SKM-1 (cell line): Measurements from ENCODE around the gene ABCC10.
"Not testable (repeated sequence)": the region's sequence is repeated elsewhere in the genome, so short reads cannot be mapped to it uniquely, and the experiment has no call there.

Experiments
- DNase-seq: peaks from one replicate; lab custom pipeline; 2025; ENCODE audit not compliant: unreplicated experiment; lab: John Stamatoyannopoulos, UW

The ABCC10 gene

DNA sequence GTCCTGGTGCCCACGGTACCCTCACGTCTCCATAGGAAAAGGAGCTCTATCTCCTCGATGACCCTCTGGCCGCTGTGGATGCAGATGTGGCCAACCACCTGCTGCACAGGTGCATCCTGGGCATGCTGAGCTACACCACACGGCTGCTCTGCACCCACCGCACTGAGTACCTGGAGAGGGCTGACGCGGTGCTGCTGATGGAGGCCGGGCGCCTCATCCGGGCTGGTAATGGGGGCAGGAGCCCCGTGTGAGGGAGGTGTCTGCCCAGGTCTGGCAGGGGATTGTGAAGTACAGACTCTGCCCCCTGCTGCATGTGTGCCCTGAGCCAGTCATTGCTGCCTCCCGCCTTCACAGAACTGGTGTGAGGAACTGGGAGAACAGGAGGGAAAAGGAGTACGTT is 15.6 kb downstream of the ABCC10 start:
- DNase-seq: no peak

DNA sequence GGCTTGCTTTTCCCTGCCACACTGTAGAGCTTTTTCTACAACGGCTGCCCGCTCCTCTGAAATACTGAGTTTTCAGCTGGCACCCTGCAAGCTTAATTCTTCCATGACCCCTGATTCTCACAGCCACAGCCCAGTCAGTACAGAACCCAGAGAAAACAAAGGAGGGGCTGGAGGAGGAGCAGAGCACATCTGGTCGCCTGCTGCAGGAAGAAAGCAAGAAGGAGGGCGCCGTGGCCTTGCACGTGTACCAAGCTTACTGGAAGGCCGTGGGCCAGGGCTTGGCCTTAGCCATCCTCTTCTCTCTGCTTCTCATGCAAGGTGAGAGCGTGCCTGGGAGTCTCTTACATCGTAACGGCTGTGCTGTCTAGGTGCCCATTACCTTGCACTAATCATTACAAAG is 16.7 kb downstream of the ABCC10 start:
- DNase-seq: no peak

DNA sequence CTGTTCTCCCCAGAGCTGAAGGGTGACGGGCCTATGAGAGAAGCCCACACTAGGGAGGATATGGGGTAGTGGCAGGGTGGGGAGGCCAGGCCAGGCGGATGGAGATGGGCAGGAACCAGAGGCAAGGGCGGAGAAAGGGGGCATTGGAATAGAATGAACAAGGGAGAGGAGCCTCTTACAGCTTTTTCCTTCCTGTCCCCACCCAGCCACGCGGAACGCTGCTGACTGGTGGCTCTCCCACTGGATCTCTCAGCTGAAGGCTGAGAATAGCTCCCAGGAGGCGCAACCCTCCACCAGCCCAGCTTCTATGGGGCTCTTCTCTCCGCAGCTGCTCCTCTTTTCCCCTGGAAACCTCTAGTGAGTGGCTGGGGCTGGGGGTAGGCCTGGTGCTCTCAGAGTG is 17.2 kb downstream of the ABCC10 start:
- DNase-seq: no peak

DNA sequence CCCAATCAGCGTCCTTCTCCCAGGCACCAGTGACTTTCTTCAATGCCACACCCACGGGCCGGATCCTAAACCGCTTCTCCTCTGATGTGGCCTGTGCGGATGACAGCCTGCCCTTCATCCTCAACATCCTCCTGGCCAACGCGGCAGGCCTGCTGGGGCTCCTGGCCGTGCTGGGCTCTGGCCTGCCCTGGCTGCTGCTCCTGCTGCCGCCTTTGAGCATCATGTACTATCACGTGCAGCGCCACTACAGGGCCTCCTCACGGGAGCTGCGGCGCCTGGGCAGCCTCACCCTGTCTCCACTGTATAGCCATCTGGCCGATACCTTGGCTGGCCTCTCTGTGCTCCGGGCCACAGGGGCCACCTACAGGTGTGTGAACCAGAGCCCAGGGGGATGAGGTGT is 18.2 kb downstream of the ABCC10 start:
- no peak for DNase-seq

DNA sequence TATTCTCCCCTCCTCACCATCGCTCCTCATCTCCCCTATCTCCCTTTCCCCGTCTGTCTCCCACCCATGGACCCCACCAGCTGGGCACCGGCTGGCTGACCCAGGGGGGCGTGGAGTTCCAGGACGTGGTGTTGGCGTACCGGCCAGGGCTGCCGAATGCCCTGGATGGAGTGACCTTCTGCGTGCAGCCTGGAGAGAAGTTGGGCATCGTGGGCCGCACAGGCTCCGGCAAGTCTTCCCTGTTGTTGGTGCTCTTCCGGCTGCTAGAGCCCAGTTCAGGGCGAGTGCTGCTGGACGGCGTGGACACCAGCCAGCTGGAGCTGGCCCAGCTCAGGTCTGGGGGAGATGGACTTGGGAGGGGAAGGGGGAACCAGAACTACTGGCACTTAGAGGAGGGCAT is 20.3 kb downstream of the ABCC10 start:
- DNase-seq: no peak

DNA sequence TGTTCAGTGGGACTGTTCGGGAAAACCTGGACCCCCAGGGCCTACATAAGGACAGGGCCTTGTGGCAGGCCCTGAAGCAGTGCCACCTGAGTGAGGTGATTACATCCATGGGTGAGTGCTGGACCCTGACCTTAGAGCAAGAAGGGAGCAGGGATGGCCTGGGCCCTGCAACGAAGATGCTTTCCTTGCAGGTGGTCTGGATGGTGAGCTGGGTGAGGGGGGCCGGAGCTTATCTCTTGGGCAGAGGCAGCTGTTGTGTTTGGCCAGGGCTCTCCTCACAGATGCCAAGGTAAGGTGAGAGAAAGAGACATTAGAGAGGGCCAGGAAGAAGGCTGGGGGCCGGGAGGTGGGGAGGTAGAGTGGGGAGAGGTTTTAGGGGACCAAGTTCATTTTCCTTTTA is 21.6 kb downstream of the ABCC10 start:
- no peak for DNase-seq

DNA sequence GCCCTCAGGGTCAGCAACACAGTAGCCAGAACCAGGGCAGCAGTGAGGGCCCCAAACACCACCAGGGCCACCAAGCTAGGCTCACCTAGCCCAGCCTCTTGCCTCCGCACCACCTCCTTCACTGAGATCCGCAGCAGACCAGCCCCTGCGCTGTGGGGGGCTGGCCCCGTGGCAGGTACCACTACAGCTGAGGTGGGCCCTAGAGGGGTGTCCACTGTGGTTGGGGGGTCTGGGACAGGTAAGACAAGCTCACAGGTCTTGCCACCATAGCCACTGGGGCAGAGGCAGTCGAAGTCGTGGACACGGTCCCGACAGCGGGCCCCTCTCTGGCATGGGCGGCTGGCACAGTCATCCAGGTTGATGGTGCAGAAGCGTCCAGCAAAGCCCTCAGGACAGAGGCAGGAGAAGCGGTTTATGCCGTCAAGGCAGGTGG is 23.4 kb downstream of the ABCC10 start:
- DNase-seq: no peak

DNA sequence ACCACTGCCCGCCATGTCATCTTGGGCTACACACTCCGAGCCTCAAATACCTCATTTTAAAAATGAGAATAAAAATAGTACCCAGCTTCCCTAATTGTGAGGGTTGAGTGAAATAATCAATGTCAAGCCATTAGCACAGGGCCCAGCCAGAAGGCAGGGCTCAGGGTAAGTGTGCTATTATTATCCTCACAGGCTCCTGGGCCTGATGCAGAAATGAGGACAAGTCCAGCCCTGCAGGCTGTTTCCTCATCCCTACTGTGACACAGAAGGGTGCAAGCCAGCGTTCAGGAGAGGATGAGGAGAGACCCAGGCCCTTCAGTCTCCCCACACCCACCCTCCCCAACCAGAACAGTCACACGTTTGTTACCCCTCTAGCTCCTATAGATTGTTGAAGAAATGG is 24.0 kb downstream of the ABCC10 start:
- DNase-seq: no peak

DNA sequence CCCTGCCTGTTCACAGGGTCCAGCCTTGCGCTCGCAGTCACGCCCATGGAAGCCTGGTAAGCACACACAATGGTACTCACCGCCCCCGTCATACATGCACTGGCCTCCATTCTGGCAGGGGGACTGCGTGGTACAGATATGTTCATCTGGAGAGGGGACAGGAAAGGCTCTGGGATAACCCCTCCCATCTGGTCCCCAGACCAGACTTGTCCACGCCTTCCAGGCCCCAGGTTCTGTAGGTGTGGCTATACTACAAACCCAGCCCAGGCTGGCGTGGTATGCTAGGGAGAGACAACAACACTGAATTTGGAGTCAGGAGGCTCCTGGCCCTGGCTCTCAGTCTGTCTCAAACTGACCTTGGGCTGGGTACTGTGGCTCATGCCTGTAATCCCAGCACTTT is 24.6 kb downstream of the ABCC10 start:
- DNase-seq: no peak

DNA sequence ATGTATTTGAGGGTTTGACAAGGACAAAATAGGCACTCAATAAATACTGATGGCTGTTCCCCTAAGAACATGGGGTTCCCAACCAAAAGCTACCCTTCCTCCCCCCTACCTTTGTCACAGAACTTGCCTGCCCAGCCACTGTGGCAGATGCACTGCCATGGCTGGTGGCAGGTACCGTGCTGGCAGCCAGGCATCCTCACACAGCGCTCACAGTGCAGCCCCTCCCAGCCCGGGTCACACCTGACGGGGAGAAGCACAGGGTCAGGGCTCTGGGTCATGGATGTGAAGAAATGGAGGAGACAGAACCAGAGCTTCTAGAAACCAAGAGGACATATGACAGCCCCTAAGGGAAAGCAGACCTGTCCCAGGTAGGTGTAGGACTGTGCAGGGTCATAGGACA is 25.6 kb downstream of the ABCC10 start:
- no peak for DNase-seq

DNA sequence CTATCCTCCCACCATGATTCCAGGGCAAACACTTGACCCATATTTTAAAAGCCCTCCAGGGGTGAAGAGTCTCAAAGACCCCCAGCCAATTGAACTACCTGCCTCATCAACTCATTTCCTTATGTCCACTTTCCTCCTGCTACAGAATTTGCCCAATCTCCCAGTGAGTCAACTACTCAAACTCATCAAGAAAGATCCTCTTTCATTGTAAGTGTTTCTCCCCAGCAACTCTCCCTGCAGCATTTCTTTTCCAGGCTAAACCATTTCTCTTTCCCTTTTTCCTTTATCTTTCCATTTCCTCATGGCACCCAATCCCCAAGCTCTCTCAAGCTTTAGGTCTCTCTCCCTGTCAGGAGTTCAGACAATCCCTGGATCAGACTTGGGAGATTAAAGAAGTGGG is 26.5 kb downstream of the ABCC10 start:
- no peak for DNase-seq

DNA sequence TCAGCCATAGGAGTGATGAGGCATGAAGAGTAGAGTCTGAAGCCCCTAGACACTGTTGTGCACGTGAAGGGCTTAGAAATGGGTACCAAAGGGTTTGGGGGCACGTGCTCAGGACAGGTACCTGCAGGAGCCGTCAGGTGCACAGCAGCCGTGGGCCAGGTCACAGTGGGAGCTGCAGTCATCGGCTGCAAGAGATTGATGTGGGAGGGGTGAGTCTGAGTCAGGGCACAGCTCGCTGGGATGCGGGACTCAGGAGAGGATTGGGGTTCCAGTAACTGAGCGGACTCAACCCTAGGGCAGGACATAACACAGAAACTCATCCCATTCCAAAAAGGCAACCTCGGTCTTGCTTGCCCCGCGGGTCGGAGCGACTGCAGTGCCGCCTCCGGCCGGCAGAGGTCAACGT is 27.0 kb downstream of the ABCC10 start:
- no peak for DNase-seq

DNA sequence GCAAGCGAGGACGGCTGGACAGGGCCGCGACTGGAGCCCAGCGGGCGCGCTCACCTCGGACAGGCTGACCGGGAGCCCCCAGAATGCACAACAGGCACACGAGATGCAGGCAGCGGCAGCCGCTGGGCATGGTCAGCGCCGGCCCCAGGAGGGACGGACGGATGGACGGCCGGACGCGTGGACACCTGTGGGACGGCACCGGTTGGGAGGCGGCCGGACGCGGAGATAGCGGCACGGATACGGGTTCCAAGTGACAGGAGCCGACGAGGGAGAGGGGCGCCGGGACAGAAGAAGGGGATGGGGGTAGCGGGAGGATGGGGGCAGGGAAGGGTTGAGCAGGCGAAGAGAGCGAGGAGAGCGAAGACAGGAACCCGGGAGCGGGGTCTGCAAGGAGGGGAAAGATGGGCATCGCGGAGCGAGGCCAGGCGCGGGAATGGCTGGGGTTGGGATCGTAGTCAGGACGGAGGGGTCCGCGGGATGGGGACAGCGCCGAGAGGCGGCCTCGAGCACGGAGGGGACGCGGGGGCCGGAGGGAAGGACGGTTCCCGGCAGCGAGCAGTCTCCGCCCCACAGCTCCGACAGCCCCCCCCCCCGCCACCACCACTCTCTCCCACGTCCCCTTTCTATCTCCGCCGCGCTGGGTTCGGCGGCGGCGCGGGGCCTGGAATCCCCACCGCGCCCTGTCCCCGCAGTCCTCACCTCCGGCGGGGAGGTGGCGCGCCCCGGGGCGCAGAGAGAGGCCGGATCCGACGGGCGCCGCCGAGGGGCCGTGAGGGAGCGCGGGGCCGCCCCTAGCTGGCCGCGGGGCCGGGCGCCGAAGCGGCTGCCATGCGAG is 27.6 kb downstream of the ABCC10 start:
- peak; percentile 33 for DNase-seq

DNA sequence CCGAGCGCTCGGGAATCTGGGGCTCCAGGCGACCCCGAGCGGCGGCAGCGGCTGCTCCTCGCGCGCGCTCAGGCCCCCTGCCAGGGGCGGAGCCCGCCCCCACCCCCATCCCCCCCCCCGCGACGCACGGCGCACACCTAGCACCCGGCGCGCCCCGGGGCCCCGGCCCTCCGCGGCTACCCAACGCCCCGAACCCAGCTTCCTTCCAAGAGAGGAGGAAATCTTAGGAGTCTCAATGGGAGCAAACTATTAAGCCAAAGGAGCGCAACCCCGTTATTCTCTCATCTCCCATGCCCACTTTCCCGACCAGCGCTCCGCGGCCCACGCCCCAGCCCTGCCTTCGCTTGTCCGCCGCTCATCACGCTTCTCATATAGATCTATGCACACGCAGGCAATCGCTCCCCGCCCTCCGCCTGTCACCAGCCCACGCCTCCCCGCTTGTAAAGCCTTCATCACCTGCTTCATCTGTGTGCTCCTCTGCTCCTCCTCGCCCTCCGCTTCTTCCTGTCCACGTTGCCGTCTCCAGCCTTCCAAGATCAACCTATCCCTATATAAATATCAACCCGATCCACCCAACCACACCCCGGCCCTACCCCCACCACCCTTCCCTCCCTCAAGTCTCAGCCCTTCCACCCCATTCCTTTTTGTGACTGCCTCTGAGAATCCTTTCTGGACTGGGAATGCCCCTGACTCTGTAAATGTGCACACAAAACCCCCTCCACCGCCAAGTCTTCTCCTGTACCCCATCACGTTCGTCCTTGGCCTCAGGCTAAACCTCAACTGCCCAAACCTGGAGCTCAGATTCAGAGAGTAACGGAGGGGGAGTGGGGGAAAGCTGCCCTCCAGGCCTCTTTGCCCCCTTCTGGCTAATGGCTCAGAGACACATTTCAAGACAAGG is 28.4 kb downstream of the ABCC10 start, which contains the start of gene DLK2:
TSS of gene DLK2 (minus strand) at position 18 of the 898 bp plus-strand sequence. CDS start 723 bp downstream, outside the sequence.
- DNase-seq: no peak

DNA sequence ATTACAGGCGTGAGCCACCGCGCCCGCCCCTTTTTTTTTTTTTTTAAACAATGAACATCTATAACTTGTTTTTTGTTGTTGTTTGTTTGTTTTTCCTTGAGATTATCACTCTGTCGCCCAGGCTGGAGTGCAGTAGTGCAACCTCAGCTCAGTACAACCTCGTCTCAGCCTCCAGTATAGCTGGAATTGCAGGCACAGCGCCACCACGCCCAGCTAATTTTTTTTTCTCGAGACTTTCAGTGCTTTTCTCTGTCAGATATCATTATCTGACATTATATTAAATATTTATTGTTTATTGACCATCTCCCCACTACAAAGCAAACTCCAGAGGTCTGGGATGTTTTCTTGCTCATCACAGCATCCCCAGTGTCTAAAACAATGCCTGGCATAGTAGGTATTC is 30.3 kb downstream of the ABCC10 start:
- no peak for DNase-seq

DNA sequence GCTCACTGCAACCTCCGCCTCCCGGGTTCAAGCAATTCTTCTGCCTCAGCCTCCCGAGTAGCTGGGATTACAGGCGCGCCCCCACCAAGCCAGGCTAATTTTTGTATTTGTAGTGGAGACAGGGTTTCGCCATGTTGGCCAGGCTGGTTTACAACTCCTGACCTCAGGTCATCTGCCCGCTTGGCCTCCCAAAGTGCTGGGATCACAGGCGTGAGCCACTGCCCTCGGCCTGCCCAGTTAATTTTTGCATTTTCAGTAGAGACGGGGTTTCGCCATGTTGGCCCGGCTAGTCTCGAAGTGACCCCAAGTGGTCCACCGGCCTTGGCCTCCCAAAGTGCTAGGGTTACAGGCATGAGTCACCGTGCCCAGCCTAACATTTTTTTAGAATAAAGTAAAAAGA is 30.8 kb downstream of the ABCC10 start:
- not testable (repeated sequence) for DNase-seq

DNA sequence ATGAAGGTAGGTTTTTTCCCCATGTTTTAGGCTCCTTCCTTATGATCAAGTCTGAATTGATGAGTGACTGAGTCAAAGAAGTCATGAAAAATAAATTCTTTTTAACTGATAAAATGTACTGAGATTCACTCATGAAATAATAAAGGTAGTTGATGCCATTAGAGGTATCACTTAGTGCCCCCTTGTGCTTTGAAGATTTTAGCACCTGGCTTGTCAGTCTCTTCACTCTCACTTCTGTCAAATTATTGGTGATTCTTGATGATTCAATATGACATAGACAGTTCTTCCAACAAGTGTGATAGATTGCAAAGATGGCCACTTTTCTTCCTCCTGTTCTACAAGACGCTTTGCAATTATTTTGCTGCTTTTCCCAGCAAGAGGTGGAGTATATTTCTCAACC is 32.2 kb downstream of the ABCC10 start:
- DNase-seq: no peak

DNA sequence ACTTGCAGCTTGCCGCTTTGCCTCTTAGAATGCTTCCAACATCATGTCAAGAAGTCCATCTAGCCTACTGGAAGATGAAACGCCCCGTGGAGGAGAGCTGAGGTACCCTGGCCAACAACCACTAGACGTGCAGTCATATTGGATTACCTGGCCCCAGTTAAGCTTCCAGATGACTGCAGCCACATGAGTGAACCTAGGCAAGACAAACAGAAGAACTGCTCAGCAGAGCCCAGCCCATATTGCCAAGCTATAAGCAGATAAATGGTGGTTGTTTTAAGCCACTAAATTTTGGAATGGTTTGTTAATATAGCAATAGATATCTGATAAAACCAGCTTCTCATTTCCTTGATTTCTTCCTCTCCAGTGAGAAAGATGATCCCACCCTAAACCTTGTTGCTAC is 32.7 kb downstream of the ABCC10 start:
- DNase-seq: no peak

DNA sequence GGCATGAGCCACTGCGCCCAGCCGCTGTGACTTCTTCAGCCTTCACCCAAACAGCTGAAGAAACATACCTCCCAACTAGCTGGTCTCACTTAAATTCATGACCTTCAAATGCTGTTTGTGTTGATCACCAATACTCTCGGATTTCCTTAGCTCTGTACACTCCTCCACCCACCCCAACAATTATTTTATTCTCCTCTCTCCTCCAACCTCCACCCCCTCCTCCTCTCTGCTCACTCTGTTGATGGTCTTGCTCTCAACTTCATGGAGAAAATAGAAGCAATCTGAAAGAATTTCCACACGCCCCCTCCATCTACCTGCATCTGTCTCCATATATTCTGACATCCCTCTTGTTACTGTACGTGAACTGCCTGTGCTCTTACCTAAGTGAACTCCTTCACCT is 34.6 kb downstream of the ABCC10 start:
- no peak for DNase-seq

DNA sequence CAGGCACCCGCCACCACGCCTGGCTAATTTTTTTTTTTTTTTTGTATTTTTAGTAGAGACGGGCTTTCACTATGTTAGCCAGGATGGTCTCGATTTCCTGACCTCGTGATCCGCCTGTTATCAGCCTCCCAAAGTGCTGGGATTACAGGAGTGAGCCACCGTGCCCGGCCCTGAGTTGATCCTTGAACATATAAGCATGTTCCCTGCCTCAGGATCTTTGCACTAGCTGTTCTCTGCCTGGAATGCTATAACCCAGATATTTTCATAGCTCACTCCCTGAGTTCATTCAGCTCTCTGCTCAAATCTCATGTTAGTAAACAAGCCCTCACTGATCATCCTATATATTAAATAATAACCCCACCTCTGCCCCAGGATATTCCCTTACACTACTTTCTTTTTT is 37.0 kb downstream of the ABCC10 start:
- no peak for DNase-seq

DNA sequence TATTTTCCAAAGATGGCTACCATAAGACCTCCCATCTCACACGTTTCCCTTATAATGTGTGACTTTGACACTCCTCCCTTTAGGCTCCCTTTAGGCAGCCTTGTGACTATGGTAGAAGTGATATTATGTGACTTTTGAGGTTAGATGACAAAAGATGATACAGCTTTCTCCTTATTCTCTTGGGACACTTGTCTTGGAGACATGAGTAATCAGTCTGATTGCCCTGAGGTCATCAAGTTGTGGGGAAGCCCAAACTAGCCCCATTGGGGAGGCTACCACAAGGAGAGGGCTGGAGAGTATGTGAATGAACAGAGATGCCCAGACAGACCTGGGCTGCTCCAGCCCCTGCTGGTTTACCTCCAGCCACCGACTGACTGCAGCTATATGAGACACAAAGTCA is 38.6 kb downstream of the ABCC10 start:
- no peak for DNase-seq

DNA sequence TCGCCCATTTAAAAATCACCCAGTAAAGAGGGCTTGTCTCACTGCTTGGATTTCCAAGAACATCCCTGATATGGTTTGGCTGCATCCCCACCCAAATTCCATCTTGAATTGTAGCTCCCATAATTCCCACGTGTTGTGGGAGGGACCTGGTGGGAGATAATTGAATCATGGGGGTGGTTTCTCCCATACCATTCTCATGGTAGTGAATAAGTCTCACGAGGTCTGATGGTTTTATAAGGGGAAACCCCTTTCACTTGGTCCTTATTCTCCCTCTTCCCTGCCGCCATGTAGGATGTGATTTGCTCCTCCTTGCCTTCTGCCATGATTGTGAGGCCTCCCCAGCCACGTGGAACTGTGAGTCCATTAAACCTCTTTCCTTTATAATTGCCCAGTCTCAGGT is 39.9 kb downstream of the ABCC10 start:
- not testable (repeated sequence) for DNase-seq
